ENCODE results near the gene OR2V1. TPM values are rescaled to one million over a fixed set of nuclear protein-coding genes. Genes with fewer than 3 reads are reported as not detected.
A peak's percentile ranks its signal among the peaks of the same experiment; 100 is the strongest.

The OR2V1 gene
- polyA plus RNA-seq, 1 donor (not counting 4 experiments of a cell fraction or from before 2014, with no cell fraction given) = not detected

DNA sequence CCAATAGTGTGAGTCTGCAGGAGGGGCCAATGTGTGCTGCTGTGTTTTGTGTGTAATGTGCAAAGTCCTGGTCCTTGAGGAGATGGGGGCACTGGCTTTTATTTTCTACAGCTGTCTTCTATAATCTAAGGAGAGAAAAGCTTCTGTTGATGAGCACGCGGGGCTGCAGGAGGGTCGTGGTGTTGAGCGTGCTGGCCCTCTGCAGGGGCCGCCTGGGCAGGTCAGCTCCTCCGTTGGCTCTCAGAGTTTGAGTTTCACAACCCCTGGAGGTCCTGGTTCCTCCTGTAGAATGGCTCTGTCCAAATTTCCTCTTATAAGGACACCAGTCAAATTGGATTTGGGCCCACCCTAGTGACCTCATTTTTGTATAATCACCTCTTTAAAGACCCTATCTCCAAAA is 12.6 kb downstream of the OR2V1 start:
- dilution Hi-C loops (cut with MboI; ENCODE audit: extremely low pct_ligation_motif_present, low sequenced_read_pairs) = no loop called here
- Histone ChIP-seq H4K20me1 (ENCODE audit: control insufficient read depth, extremely low read depth, insufficient read depth, low read length) (no peaks in the 10 kb centered on the region), H3K9me3 (ENCODE audit: control insufficient read depth, low read depth, low read length) (no peaks in the 10 kb centered on the region), H3K9me1 (ENCODE audit: control insufficient read depth, extremely low read depth, insufficient read depth, low read length) (no peaks in the 10 kb centered on the region), H2AFZ (ENCODE audit: control insufficient read depth, low read length) (no peak overlapping the region), H3K27ac (ENCODE audit: control insufficient read depth, insufficient read depth, low read length) (no peak overlapping the region), H3K79me2 (ENCODE audit: control insufficient read depth, insufficient read depth, low read length) (no peaks in the 10 kb centered on the region), H3K36me3 (ENCODE audit: control insufficient read depth in 2 of 2, extremely low read depth in 1 of 2, insufficient read depth in 2 of 2, low read length in 2 of 2) (no peaks in the 10 kb centered on the region), H3K27me3 (ENCODE audit: control insufficient read depth, extremely low read depth, insufficient read depth, low read length) (peaks cover 9% of the 10 kb centered on the region), H3K4me3 (ENCODE audit: control insufficient read depth in 2 of 3, extremely low read depth in 1 of 3, insufficient read depth in 2 of 3, low read depth in 1 of 3, low read length in 3 of 3) (no peak overlapping the region), H3K9ac (ENCODE audit: control insufficient read depth, extremely low read depth, insufficient read depth, low read length) (no peak overlapping the region), H3K4me2 (ENCODE audit: control insufficient read depth, extremely low read depth, insufficient read depth, low read depth, low read length) (no peak overlapping the region), H3K4me1 (ENCODE audit: control insufficient read depth, extremely low read depth, insufficient read depth, low read length) (peaks cover 28% of the 10 kb centered on the region)
- TF ChIP-seq EZH2 (IDR thresholded peaks at IDR 0.05; ENCODE audit: low read length) = no peak
- TF ChIP-seq, protein P1, sequence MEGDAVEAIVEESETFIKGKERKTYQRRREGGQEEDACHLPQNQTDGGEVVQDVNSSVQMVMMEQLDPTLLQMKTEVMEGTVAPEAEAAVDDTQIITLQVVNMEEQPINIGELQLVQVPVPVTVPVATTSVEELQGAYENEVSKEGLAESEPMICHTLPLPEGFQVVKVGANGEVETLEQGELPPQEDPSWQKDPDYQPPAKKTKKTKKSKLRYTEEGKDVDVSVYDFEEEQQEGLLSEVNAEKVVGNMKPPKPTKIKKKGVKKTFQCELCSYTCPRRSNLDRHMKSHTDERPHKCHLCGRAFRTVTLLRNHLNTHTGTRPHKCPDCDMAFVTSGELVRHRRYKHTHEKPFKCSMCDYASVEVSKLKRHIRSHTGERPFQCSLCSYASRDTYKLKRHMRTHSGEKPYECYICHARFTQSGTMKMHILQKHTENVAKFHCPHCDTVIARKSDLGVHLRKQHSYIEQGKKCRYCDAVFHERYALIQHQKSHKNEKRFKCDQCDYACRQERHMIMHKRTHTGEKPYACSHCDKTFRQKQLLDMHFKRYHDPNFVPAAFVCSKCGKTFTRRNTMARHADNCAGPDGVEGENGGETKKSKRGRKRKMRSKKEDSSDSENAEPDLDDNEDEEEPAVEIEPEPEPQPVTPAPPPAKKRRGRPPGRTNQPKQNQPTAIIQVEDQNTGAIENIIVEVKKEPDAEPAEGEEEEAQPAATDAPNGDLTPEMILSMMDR (optimal IDR thresholded peaks at IDR 0.05 in 1 of 3, IDR thresholded peaks at IDR 0.05 in 1 of 3, conservative IDR thresholded peaks at IDR 0.05 in 1 of 3; ENCODE audit: extremely low read depth in 1 of 3, insufficient read depth in 2 of 3, low read length in 3 of 3) = no peak
- DNase-seq (ENCODE audit: low read depth, low spot score) (no peak), FAIRE-seq (no peak)

DNA sequence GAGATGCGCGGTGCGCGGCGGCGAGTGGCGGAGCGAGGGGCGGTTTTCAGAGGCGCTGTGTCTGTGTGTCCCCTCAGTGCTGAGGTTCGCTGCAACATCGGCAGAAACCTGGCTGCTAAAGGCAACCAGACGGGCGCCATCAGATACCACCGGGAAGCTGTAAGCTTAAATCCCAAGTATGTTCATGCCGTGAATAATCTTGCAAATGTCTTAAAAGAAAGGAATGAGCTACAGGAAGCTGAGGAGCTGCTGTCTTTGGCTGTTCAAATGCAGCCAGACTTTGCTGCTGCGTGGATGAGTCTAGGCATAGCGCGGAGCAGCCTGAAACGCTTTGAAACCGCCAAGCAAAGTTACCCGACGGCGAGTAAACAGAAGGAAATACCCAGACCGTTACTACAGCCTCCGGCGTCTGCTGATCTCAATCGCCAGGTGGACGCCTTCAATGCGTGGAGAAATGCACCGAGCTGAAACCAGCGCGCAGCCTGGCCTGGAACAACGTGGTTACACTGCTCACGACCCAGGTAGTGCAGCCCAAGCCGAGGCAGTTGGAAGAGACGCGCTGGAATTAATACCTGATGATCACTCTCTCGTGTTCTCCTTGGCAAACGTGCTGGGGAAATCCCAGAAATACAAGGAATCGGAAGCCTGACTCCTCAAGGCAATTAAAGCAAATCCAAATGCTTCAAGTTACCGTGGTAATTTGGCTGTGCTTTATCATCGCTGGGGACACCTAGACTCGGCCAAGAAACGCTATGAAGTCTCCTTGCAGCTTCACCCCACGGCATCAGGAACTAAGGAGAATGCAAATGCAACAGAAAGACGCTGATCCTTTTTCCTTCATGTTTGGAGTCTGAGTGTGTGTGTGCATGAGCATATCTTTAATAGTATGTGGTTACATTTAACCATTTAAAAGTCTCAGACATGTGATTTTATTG is 15.9 kb downstream of the OR2V1 start:
- Histone ChIP-seq H3K36me3 (ENCODE audit: control insufficient read depth in 2 of 2, extremely low read depth in 1 of 2, insufficient read depth in 2 of 2, low read length in 2 of 2) (no peaks in the 10 kb centered on the region), H3K4me1 (ENCODE audit: control insufficient read depth, extremely low read depth, insufficient read depth, low read length) (peaks cover 18% of the 10 kb centered on the region), H3K9ac (ENCODE audit: control insufficient read depth, extremely low read depth, insufficient read depth, low read length) (peak overlapping the region; percentile 18), H3K79me2 (ENCODE audit: control insufficient read depth, insufficient read depth, low read length) (no peaks in the 10 kb centered on the region), H3K9me1 (ENCODE audit: control insufficient read depth, extremely low read depth, insufficient read depth, low read length) (no peaks in the 10 kb centered on the region), H3K9me3 (ENCODE audit: control insufficient read depth, low read depth, low read length) (no peaks in the 10 kb centered on the region), H3K27ac (ENCODE audit: control insufficient read depth, insufficient read depth, low read length) (peak overlapping the region; percentile 6), H3K27me3 (ENCODE audit: control insufficient read depth, extremely low read depth, insufficient read depth, low read length) (peaks cover 14% of the 10 kb centered on the region), H3K4me2 (ENCODE audit: control insufficient read depth, extremely low read depth, insufficient read depth, low read depth, low read length) (peak overlapping the region; percentile 90), H2AFZ (ENCODE audit: control insufficient read depth, low read length) (peak overlapping the region; percentile 94), H3K4me3 (ENCODE audit: control insufficient read depth in 2 of 3, extremely low read depth in 1 of 3, insufficient read depth in 2 of 3, low read depth in 1 of 3, low read length in 3 of 3) (peak overlapping the region; percentile 11 to 63 (median 63)), H4K20me1 (ENCODE audit: control insufficient read depth, extremely low read depth, insufficient read depth, low read length) (no peaks in the 10 kb centered on the region)
- dilution Hi-C loops (cut with MboI; ENCODE audit: extremely low pct_ligation_motif_present, low sequenced_read_pairs) = no loop called here
- FAIRE-seq (peak; percentile 90), DNase-seq (ENCODE audit: low read depth, low spot score) (no peak)
- no peak for TF ChIP-seq EZH2 (IDR thresholded peaks at IDR 0.05; ENCODE audit: low read length)
- TF ChIP-seq, protein P1 (optimal IDR thresholded peaks at IDR 0.05 in 1 of 3, IDR thresholded peaks at IDR 0.05 in 1 of 3, conservative IDR thresholded peaks at IDR 0.05 in 1 of 3; ENCODE audit: extremely low read depth in 1 of 3, insufficient read depth in 2 of 3, low read length in 3 of 3) = no peak

Data from keratinocyte (primary cell).